Esophagus squamous epithelium (tissue), 4 donors: ENCODE results near the gene SPECC1L.

Experiments
- POLR2A ChIP-seq, 4 donors: fragments of 450-650 bp; IDR thresholded peaks; one replicate each; pipeline ENCODE4 v1.6.1; 2017; ENCODE audit warnings: antibody characterized with exemption in 4 of 4, mild to moderate bottlenecking in 4 of 4, moderate library complexity in 3 of 4
- TF ChIP-seq, protein P1 (sequence below), 6 experiments: fragments of 450-650 bp in 4 of 6; fragments of 200-600 bp in 2 of 6; sonication (generic) in 2 of 6; IDR thresholded peaks; one replicate each; pipeline ENCODE4 v1.5.1; 2016 to 2019; ENCODE audit warnings: antibody characterized with exemption in 6 of 6, mild to moderate bottlenecking in 4 of 6, moderate library complexity in 4 of 6

- no peak for TF ChIP-seq POLR2A (IDR thresholded peaks at IDR 0.05)
- TF ChIP-seq, protein P1, sequence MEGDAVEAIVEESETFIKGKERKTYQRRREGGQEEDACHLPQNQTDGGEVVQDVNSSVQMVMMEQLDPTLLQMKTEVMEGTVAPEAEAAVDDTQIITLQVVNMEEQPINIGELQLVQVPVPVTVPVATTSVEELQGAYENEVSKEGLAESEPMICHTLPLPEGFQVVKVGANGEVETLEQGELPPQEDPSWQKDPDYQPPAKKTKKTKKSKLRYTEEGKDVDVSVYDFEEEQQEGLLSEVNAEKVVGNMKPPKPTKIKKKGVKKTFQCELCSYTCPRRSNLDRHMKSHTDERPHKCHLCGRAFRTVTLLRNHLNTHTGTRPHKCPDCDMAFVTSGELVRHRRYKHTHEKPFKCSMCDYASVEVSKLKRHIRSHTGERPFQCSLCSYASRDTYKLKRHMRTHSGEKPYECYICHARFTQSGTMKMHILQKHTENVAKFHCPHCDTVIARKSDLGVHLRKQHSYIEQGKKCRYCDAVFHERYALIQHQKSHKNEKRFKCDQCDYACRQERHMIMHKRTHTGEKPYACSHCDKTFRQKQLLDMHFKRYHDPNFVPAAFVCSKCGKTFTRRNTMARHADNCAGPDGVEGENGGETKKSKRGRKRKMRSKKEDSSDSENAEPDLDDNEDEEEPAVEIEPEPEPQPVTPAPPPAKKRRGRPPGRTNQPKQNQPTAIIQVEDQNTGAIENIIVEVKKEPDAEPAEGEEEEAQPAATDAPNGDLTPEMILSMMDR (IDR thresholded peaks at IDR 0.05): peak in 1 of 6 experiments; percentile 8
These were observed 167.2 kb downstream of the SPECC1L start for GRCh38 chr22:24437741-24438328.
